SK-N-SH (cell line): ENCODE measurements around the gene ABO.

Experiments
- EP300 ChIP-seq, 2 experiments: IDR thresholded peaks; 2 replicates each; pipeline versions ENCODE4 v1.4.0 to v1.6.1; 2012; ENCODE audit warnings: borderline replicate concordance in 1 of 2, low read depth in 1 of 2, low read length in 1 of 2
- FOXM1 ChIP-seq: IDR thresholded peaks from 2 replicates; pipeline ENCODE4 v1.4.0; 2012; ENCODE audit warnings: low read depth, mild to moderate bottlenecking
- JUND ChIP-seq: IDR thresholded peaks from 2 replicates; pipeline ENCODE4 v1.4.0; 2012
- MXI1 ChIP-seq: IDR thresholded peaks from 2 replicates; pipeline ENCODE4 v1.6.1; 2012; ENCODE audit warnings: mild to moderate bottlenecking, low read depth, low read length, improper control_type of control experiment
- POLR2AphosphoS5 ChIP-seq: IDR thresholded peaks from 2 replicates; pipeline ENCODE4 v1.6.1; 2012; ENCODE audit warnings: low read depth, low read length
- RCOR1 ChIP-seq: fragments of 150-350 bp; IDR thresholded peaks from 2 replicates; pipeline ENCODE4 v1.6.1; 2017; ENCODE audit warnings: antibody characterized with exemption, low read length
- TAF1 ChIP-seq: IDR thresholded peaks from 2 replicates; pipeline ENCODE4 v1.6.1; 2012; ENCODE audit warnings: low read depth, mild to moderate bottlenecking, low read length, moderate library complexity, borderline replicate concordance
- TCF12 ChIP-seq: IDR thresholded peaks from 2 replicates; pipeline ENCODE4 v1.4.0; 2012
- YY1 ChIP-seq: IDR thresholded peaks from 2 replicates; pipeline ENCODE4 v1.4.0; 2012; ENCODE audit warnings: low read depth, mild to moderate bottlenecking
- TF ChIP-seq, protein P1 (sequence below): fragments of 200-600 bp; sonication (generic); IDR thresholded peaks from 2 replicates; pipeline ENCODE4 v1.6.1; 2017; ENCODE audit warnings: antibody characterized with exemption, mild to moderate bottlenecking, moderate library complexity
- TF ChIP-seq, protein P2 (sequence below): IDR thresholded peaks from 2 replicates; pipeline ENCODE4 v1.4.0; 2012; ENCODE audit warnings: low read depth, borderline replicate concordance
- TF ChIP-seq, protein P3 (sequence below): IDR thresholded peaks from 2 replicates; pipeline ENCODE4 v1.6.1; 2012; ENCODE audit warnings: mild to moderate bottlenecking, low read depth, low read length, moderate library complexity

DNA sequence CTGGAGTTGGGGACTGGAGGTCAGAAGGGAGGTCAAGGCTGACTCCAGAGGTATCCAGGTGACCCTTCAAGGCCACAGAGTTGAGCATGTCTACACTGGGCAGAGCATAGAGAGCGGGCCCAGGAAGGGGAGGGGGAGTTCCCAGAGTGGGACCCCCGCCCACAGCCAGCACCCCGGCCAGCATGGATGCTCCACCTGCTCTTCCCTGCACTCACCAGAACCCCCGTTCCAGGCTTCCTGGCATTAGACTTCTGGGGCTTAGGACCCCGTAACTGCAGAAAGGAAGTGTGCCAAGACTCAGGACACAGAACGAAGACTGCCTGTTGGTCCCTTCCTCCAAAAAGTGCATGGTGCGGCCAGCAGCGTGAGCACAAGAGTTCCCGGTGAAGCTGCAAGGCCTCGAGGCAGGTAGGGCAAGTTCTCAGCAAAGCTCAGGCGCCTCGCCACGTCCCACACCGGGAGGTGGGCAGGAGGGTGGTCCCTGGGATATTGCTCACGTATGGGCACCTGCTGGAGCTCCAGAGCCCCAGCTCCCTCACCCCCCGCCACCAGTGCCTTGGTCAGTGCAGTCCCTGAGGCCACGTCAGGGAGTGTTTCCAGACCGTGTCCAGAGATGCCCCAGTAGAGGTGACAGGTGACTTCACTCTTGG is 13.8 kb downstream of the ABO start:
- TF ChIP-seq, protein P1, sequence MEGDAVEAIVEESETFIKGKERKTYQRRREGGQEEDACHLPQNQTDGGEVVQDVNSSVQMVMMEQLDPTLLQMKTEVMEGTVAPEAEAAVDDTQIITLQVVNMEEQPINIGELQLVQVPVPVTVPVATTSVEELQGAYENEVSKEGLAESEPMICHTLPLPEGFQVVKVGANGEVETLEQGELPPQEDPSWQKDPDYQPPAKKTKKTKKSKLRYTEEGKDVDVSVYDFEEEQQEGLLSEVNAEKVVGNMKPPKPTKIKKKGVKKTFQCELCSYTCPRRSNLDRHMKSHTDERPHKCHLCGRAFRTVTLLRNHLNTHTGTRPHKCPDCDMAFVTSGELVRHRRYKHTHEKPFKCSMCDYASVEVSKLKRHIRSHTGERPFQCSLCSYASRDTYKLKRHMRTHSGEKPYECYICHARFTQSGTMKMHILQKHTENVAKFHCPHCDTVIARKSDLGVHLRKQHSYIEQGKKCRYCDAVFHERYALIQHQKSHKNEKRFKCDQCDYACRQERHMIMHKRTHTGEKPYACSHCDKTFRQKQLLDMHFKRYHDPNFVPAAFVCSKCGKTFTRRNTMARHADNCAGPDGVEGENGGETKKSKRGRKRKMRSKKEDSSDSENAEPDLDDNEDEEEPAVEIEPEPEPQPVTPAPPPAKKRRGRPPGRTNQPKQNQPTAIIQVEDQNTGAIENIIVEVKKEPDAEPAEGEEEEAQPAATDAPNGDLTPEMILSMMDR = no peak
- TF ChIP-seq TAF1 (no peak), EP300 (IDR thresholded peaks at IDR 0.05; ENCODE audit: borderline replicate concordance in 1 of 2, low read depth in 1 of 2, low read length in 1 of 2) (no peak), POLR2AphosphoS5 (no peak), FOXM1 (no peak), RCOR1 (no peak), MXI1 (no peak), YY1 (no peak), JUND (no peak), TCF12 (no peak)
- TF ChIP-seq, protein P2, sequence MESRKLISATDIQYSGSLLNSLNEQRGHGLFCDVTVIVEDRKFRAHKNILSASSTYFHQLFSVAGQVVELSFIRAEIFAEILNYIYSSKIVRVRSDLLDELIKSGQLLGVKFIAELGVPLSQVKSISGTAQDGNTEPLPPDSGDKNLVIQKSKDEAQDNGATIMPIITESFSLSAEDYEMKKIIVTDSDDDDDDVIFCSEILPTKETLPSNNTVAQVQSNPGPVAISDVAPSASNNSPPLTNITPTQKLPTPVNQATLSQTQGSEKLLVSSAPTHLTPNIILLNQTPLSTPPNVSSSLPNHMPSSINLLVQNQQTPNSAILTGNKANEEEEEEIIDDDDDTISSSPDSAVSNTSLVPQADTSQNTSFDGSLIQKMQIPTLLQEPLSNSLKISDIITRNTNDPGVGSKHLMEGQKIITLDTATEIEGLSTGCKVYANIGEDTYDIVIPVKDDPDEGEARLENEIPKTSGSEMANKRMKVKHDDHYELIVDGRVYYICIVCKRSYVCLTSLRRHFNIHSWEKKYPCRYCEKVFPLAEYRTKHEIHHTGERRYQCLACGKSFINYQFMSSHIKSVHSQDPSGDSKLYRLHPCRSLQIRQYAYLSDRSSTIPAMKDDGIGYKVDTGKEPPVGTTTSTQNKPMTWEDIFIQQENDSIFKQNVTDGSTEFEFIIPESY = no peak
- TF ChIP-seq, protein P3, sequence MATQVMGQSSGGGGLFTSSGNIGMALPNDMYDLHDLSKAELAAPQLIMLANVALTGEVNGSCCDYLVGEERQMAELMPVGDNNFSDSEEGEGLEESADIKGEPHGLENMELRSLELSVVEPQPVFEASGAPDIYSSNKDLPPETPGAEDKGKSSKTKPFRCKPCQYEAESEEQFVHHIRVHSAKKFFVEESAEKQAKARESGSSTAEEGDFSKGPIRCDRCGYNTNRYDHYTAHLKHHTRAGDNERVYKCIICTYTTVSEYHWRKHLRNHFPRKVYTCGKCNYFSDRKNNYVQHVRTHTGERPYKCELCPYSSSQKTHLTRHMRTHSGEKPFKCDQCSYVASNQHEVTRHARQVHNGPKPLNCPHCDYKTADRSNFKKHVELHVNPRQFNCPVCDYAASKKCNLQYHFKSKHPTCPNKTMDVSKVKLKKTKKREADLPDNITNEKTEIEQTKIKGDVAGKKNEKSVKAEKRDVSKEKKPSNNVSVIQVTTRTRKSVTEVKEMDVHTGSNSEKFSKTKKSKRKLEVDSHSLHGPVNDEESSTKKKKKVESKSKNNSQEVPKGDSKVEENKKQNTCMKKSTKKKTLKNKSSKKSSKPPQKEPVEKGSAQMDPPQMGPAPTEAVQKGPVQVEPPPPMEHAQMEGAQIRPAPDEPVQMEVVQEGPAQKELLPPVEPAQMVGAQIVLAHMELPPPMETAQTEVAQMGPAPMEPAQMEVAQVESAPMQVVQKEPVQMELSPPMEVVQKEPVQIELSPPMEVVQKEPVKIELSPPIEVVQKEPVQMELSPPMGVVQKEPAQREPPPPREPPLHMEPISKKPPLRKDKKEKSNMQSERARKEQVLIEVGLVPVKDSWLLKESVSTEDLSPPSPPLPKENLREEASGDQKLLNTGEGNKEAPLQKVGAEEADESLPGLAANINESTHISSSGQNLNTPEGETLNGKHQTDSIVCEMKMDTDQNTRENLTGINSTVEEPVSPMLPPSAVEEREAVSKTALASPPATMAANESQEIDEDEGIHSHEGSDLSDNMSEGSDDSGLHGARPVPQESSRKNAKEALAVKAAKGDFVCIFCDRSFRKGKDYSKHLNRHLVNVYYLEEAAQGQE = no peak
